ENCODE measurements around the gene ZNF853. TPM values are rescaled to one million over a fixed set of nuclear protein-coding genes. Genes with fewer than 3 reads are reported as not detected.
"Not testable (repeated sequence)": the region's sequence is repeated elsewhere in the genome, so short reads cannot be mapped to it uniquely, and the experiment has no call there.

The ZNF853 gene
- total RNA-seq, 2 donors from 2014 or later = 0.22 to 0.48 TPM

DNA sequence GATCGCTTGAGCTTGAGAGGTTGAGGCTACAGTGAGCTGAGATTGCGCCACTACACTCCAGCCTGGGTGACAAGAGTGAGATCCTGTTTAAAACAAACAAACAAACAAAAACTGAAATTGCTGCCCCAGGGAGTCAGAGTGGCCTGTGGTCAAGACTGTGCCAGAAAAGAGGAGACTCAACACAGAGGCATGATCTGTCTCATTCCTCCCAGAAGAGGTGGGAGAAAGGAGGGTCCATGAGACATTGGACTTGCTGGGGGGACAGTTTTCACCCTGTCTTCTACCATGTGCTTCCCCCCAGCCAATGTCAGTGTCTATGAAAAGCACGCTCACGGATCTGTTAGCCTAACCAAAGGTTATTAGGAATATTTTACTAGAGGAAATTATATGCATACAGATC lies 3.2 kb downstream of the ZNF853 start:
- no peaks in the 10 kb centered on the region for H3K36me3 Mint-ChIP-seq (ENCODE audit: low read depth)
- H3K4me1 Mint-ChIP-seq = peaks cover 12% of the 10 kb centered on the region
- ATAC-seq (replicated peaks) = no peak
- H3K27me3 Mint-ChIP-seq = peaks cover 5% of the 10 kb centered on the region
- no peak overlapping the region for H3K27ac Mint-ChIP-seq
- no peak overlapping the region for H3K4me3 Mint-ChIP-seq
- H3K9me3 Mint-ChIP-seq = no peaks in the 10 kb centered on the region

DNA sequence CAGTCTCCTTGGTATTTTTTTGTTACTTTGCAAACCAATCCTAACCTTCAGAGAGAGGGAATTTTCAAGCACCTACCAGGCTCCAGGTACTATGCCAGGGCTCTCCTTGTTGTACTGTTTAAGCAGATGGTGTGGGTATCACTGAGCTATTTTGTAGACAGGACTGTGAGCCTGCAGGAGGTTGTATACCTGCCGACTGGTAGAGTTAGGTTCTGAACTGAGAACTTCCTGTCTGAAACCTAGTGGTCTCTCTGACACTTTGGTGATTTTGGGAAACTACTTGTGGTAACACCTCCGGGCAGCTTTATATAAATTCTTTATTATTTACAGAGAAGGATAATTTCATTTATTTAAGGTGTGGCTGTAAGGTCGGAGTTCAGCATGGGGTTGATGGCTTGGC lies 4.6 kb downstream of the ZNF853 start:
- Mint-ChIP-seq H3K27ac (no peak overlapping the region), H3K4me1 (peaks cover 12% of the 10 kb centered on the region), H3K4me3 (peak overlapping the region; percentile 15), H3K36me3 (ENCODE audit: low read depth) (no peaks in the 10 kb centered on the region), H3K27me3 (no peaks in the 10 kb centered on the region), H3K9me3 (no peaks in the 10 kb centered on the region)
- peak; percentile 38 for ATAC-seq (replicated peaks)

DNA sequence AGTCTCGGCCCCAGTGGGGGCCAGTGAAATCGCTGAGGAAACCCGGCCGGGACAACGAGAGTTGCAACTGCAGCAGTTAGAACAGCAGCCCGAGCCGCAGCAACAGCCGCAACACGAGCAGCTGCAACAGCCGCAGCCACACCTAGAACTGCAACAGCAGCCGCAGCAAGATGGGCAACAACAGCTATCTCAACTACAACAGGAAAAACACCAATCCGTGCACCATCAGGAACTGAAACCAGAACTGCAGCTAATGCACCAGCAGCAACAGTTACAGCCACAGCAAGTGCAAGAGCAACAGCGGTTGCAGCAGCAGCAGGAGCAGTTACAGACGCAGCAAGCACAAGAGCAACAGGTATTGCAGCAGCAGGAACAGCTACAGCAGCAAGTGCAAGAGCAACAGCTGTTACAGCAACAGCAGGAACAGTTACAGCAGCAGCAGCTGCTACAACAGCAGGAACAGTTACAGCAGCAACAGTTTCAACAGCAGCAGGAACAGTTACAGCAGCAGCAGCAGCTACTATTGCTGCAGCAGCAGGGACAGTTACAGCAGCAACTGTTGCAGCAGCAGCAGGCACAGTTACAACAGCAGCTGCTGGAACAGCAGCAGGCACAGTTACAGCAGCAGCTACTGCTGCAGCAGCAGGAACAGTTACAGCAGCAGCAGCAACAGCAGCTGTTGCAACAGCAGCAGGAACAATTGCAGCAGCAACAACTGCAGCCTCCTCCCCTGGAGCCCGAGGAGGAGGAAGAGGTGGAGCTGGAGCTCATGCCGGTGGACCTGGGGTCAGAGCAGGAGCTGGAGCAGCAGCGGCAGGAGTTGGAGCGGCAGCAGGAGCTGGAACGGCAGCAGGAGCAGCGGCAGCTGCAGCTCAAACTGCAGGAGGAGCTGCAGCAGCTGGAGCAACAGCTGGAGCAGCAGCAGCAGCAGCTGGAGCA lies 6.1 kb downstream of the ZNF853 start:
- peak overlapping the region; percentile 25 for H3K4me3 Mint-ChIP-seq
- H3K4me1 Mint-ChIP-seq = peaks cover 12% of the 10 kb centered on the region
- ATAC-seq (replicated peaks) = no peak
- no peaks in the 10 kb centered on the region for H3K36me3 Mint-ChIP-seq (ENCODE audit: low read depth)
- no peaks in the 10 kb centered on the region for H3K9me3 Mint-ChIP-seq
- no peaks in the 10 kb centered on the region for H3K27me3 Mint-ChIP-seq
- H3K27ac Mint-ChIP-seq = peak overlapping the region; percentile 46

DNA sequence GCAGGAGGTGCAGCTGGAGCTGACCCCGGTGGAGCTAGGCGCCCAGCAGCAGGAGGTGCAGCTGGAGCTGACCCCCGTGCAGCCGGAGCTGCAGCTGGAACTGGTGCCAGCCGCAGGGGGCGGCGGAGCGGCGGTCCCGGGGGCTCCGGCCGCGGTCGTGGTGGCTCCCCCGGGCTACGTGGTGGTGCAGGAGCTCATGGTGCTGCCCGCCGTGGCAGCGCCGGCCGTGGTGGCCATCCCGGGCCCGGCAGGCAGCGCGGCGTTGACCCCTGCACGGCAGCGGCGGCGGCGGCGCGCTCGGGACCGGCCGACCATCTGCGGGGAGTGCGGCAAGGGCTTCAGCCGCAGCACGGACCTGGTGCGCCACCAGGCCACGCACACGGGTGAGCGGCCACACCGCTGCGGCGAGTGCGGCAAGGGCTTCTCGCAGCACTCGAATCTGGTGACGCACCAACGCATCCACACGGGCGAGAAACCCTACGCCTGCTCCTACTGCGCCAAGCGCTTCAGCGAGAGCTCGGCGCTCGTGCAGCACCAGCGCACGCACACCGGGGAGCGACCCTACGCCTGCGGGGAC lies 6.8 kb downstream of the ZNF853 start:
- Mint-ChIP-seq H3K27me3 (no peaks in the 10 kb centered on the region), H3K9me3 (no peaks in the 10 kb centered on the region), H3K4me1 (peaks cover 12% of the 10 kb centered on the region), H3K4me3 (no peak overlapping the region), H3K36me3 (ENCODE audit: low read depth) (no peaks in the 10 kb centered on the region), H3K27ac (no peak overlapping the region)
- no peak for ATAC-seq (replicated peaks)

DNA sequence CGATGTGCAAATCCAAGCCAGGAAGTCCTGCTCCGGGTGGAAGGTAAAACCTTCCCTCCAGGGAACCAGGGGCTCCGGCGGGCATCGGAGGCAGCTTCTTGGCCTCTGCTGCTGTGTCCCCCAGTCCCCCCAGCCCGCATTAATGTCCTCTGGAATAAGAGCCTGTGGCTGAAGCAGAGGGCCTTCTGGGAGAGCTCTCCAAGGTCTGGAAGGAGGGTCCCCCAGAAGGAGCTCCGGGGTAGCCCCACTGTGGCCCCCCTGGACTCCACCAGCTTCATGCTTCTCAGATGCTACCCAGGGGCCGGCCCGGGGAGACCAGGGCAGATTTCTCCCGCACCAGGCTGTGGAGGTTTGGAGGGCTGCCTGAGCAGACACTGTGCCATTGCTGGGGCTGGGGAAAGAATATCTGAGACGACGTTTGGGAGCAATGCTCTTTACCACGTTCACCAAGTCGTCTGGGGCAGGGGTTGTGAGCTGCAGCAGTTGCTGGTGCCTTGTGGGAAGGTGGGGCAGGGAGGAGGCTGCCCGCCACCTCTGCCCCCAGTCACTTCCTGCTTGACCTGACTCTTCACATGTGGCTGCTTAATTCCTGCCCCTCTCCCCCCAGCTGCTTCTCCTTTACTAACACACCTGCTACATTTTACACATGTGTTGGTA lies 8.3 kb downstream of the ZNF853 start:
- H3K9me3 Mint-ChIP-seq = no peaks in the 10 kb centered on the region
- H3K36me3 Mint-ChIP-seq (ENCODE audit: low read depth) = no peaks in the 10 kb centered on the region
- H3K27ac Mint-ChIP-seq = peak overlapping the region; percentile 85
- peaks cover 12% of the 10 kb centered on the region for H3K4me1 Mint-ChIP-seq
- no peaks in the 10 kb centered on the region for H3K27me3 Mint-ChIP-seq
- H3K4me3 Mint-ChIP-seq = peak overlapping the region; percentile 41
- ATAC-seq (replicated peaks) = peak; percentile 51

DNA sequence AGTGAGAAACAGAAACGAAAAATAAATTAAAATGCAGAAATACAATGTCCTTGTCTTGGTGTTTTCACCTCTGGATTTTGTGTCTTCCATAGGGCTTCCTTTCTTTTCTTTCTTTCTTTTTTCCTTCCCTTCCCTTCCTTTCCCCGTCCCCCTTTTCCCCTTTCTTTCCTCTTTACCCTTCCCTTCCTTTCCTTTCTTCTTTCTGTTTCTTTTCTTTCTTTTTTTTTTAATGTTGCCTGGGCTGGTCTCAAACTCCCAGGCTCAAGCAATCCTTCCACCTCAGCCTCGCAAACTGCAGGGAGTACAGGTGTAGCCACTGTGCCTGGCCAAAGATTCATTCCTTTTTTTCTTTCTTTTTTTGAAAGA lies 8.8 kb downstream of the ZNF853 start:
- H3K27ac Mint-ChIP-seq = peak overlapping the region; percentile 85
- no peak for ATAC-seq (replicated peaks)
- H3K36me3 Mint-ChIP-seq (ENCODE audit: low read depth) = no peaks in the 10 kb centered on the region
- peak overlapping the region; percentile 41 for H3K4me3 Mint-ChIP-seq
- H3K9me3 Mint-ChIP-seq = no peaks in the 10 kb centered on the region
- no peaks in the 10 kb centered on the region for H3K27me3 Mint-ChIP-seq
- H3K4me1 Mint-ChIP-seq = peaks cover 12% of the 10 kb centered on the region

DNA sequence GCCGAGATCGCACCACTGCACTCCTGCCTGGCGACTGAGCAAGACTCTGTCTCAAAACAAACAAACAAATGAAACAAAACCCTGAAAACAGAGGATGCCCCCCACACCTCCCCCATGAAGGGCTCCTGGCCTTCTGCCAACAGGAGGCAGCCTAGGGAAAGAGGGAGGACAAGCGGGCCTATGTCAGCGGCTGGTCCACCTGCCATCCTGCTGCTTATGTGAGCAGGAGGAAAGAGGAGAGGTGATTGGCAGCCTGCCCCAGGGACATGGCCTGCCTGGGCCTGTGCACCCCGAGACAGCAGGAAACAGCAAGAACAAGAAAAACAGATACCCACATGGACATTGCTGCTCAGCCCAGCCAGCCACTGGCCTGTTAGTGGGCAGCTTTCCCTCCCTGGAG lies 12.6 kb downstream of the ZNF853 start:
- H3K36me3 Mint-ChIP-seq (ENCODE audit: low read depth) = no peaks in the 10 kb centered on the region
- H3K4me1 Mint-ChIP-seq = no peaks in the 10 kb centered on the region
- no peaks in the 10 kb centered on the region for H3K27me3 Mint-ChIP-seq
- ATAC-seq (replicated peaks) = no peak
- H3K9me3 Mint-ChIP-seq = no peaks in the 10 kb centered on the region
- peak overlapping the region; percentile 58 for H3K27ac Mint-ChIP-seq
- H3K4me3 Mint-ChIP-seq = no peak overlapping the region

DNA sequence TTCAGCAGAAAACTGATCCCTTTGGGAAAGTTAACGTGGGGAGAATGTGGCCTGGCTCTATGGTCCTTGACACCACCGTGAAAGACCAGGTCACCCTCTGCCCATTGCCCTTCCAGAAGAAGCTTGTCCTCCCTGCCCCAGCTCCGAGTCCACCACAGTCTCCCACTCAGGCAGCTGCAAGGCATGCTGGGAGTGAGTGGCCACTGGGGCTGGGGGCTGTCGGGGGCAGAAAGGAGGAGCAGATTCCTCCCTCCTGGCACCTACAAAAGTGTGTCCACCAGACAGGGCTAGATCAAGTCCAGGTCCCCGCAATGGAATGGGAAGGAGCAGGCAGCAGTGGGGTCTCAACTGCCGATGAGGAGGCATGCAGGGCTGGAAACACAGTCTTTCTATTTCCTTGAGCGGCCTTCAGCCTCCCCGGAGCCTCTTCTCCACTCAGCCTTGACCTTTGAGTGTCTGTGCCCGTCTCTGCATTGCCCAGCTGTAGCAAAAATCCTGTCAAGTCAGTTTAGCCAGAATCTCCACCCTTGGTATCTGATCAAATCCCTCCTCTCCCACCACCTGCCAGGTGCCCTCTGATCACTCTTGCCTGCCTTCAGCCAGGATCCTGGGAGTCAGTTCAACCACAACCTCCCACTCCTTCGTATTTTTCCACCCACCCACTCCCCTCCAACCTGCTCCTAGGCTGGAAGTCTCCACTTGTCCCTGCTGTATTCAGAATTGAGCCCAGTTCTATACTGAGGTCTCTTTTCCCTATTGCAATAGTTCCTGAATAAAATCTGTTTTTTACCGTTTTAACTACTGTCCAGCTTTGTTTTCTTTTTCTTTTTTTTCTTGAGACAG lies 14.8 kb downstream of the ZNF853 start:
- no peaks in the 10 kb centered on the region for H3K4me1 Mint-ChIP-seq
- no peaks in the 10 kb centered on the region for H3K27me3 Mint-ChIP-seq
- no peaks in the 10 kb centered on the region for H3K36me3 Mint-ChIP-seq (ENCODE audit: low read depth)
- H3K4me3 Mint-ChIP-seq = no peak overlapping the region
- no peaks in the 10 kb centered on the region for H3K9me3 Mint-ChIP-seq
- H3K27ac Mint-ChIP-seq = no peak overlapping the region
- ATAC-seq (replicated peaks) = no peak

DNA sequence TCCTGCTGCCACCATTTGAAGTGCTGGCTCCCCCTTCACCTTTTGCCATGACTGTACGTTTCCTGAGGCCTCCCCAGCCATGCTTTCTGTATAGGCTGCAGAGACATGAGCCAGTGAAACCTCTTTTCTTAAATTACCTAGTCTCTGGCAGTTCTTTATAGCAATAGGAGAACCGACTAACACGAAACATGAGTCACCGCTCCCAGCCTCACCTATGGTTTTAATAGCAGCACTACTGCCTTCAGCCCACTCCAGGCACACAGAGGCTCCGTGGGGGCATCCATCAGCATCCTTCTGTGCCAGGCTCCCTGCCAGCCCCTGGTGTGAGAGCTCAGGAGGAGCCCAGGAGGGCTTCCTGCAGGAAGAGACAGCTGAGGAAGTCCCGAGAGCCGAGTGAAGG lies 16.2 kb downstream of the ZNF853 start:
- ATAC-seq (replicated peaks) = peak; percentile 35
- H3K4me1 Mint-ChIP-seq = no peaks in the 10 kb centered on the region

DNA sequence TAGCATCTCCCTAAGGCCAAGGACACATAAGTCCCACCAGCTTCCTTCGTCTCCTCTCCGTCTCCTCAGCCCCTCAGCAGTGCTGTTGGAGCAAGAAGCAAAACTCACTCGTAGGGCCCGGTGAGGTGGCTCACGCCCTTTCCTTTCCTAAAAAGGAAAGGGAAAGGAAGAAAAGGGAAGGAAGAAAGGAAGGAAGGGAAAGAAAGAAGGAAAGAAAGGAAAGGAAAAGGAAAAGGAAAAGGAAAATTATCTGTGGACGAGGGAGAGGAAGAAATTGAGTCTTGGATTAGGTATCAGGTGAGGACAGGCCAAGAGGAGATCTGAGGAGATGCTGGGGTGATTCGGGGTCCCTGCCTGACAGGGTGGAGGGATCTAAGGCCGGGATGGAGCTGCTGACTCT lies 18.6 kb downstream of the ZNF853 start:
- Mint-ChIP-seq H3K27ac (no peak overlapping the region), H3K4me3 (no peak overlapping the region)

More for the DNA sequence above, 16.2 kb downstream of the ZNF853 start:
- H3K27me3 Mint-ChIP-seq = no peaks in the 10 kb centered on the region
- no peaks in the 10 kb centered on the region for H3K9me3 Mint-ChIP-seq
- no peak overlapping the region for H3K27ac Mint-ChIP-seq
- H3K36me3 Mint-ChIP-seq (ENCODE audit: low read depth) = no peaks in the 10 kb centered on the region
- no peak overlapping the region for H3K4me3 Mint-ChIP-seq

DNA sequence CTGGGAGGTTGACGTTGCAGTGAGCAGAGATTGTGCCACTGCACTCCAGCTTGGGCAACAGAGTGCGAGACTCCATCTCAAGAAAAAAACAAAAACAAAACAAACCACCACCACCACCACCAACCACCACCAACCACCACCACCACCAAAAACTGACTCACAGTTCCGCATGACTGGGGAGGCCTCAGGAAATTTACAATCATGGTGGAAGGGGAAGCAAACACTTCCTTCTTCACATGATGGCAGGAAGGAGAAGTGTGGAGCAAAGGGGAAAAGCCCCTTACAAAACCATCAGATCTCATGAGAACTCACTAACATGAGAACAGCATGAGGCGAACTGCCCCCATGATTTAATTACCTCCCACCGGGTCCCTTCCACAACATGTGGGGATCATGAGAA lies 19.6 kb downstream of the ZNF853 start:
- not testable (repeated sequence) for H3K9me3 Mint-ChIP-seq; H3K27me3 Mint-ChIP-seq; H3K4me3 Mint-ChIP-seq; H3K27ac Mint-ChIP-seq; ATAC-seq (replicated peaks)
- peaks cover 11% of the 10 kb centered on the region for H3K36me3 Mint-ChIP-seq (ENCODE audit: low read depth)
- H3K4me1 Mint-ChIP-seq = peaks cover 14% of the 10 kb centered on the region

More for the DNA sequence above, 18.6 kb downstream of the ZNF853 start:
- Mint-ChIP-seq H3K36me3 (ENCODE audit: low read depth) (peaks cover 2% of the 10 kb centered on the region), H3K9me3 (no peaks in the 10 kb centered on the region), H3K4me1 (peaks cover 7% of the 10 kb centered on the region), H3K27me3 (no peaks in the 10 kb centered on the region)
- no peak for ATAC-seq (replicated peaks)

DNA sequence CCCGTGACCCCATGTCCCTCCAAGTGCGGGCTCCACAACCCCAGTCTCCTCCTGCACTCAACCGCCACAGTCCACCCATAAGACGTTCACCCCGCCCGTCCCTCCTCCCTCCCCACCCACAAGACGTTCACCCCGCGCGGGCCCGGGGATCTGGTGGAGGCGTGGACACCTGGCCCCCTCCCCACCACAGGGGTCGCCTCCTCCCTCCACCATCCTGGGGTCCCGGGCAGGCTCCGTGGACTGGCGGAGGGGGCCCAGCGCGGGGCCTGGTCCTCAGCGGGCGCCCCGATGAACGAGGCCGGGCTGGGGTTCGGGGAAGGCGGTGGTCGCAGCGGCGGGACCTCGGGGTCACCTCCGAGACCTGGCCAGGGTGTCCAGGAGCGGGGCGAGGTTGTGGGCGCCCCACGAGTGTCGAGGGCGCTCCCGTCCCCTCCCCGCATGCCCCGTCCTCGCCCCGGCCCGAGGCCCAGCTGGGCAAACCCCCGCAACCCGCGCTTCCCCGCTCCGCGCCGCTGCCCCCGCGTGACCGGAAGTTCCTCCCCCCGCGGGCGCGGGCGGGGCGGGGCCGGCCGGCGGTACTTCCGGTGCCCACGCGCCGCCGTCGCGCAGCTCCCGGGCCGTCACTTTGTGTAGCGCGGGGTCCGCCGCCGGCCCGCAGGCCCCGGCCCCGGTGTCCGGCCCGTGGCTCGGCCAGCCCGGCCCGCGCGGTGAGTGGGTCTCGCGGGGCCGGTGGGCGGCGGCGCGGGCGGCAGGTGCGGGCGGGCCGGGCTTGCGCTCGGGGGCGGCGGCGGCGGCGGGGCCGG lies 21.5 kb downstream of the ZNF853 start, which contains the start of gene ZNF316:
TSS of gene ZNF316 (plus strand) at position 578 of the 803 bp plus-strand sequence. CDS start 5,092 bp downstream, outside the sequence.
- peak within 1 kb of the TSS; percentile 84 for H3K27ac Mint-ChIP-seq
- H3K4me3 Mint-ChIP-seq = peak within 1 kb of the TSS; percentile 79
- H3K27me3 Mint-ChIP-seq = no peaks in the 10 kb centered on the region
- ATAC-seq (replicated peaks) = peak; percentile 79
- peaks cover 25% of the 10 kb centered on the region for H3K36me3 Mint-ChIP-seq (ENCODE audit: low read depth)
- H3K9me3 Mint-ChIP-seq = no peaks in the 10 kb centered on the region
- peaks cover 17% of the 10 kb centered on the region for H3K4me1 Mint-ChIP-seq

DNA sequence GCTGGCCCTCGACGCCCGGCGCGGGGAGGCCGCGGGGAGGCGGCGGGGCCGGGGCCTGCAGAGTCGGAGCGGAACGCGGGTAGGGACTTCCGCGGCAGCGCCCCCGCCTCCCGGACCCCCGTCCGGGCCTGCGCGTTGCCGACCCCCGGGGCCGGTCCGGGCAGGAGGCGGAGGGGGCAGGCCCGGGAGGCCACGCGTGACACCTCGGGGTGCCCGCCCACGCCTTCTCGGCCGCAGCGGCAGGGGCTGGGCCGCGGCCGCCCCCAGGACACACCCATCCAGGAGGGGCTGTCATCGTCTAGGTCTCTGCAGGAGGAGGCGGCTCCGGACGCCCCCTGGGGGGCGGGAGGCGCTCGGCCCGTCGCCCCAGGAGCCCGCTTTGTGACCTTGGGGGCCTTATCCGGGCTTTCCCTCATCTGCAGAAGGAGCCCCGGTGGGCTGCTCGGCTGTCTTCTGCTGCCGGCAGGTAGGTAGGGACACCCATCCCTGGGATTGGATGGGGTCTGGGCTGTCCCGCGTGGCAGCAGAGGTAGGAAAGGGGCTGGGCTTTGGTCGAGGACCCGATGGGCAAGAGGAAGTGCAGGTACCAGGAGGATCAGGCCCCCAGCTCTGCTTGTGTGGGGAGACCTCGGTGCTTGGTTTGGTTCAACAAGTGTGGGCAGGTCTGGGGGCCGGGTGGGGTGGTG lies 22.3 kb downstream of the ZNF853 start:
- Mint-ChIP-seq H3K9me3 (no peaks in the 10 kb centered on the region), H3K4me1 (peaks cover 17% of the 10 kb centered on the region), H3K4me3 (peak overlapping the region; percentile 79), H3K27me3 (no peaks in the 10 kb centered on the region), H3K36me3 (ENCODE audit: low read depth) (peaks cover 31% of the 10 kb centered on the region), H3K27ac (peak overlapping the region; percentile 84)
- peak; percentile 63 for ATAC-seq (replicated peaks)
